ENCODE results near the gene CTNNA2. TPM values are rescaled to one million over a fixed set of nuclear protein-coding genes. Genes with fewer than 3 reads are reported as not detected.

CTNNA2 gene
- total RNA-seq, 1 experiment from 2014 or later, result not detected

DNA sequence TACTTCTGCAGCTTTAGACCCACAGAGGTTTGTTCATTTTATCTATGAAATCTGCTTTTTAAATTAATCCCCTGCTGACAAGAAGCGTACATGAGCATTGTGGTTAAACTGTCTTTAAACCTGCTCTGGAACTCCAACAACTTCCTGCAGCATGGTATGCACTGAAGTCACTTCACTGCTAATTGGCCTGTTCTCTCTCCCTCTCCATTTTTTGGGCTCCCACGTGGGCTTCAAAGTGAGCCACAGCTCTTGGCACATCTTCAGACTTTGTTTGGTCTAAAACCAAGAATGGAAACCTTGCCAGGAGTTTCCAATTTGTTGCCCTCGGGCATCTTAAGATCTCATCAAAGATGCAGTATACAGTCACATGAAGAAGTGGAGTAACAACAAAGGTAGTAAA lies 480.3 kb downstream of the CTNNA2 start:
- Histone ChIP-seq H3K9me3 (ENCODE audit: insufficient read depth, low read depth) (no peaks in the 10 kb centered on the region), H3F3A (ENCODE audit: insufficient read depth, low read depth) (no peaks in the 10 kb centered on the region), H3K79me2 (ENCODE audit: low read depth) (no peaks in the 10 kb centered on the region), H2AFZ (no peak overlapping the region), H3K9me2 (ENCODE audit: insufficient read depth) (no peaks in the 10 kb centered on the region), H3K4me1 (replicated peaks; ENCODE audit: insufficient read depth) (no peaks in the 10 kb centered on the region), H3K27me3 (ENCODE audit: insufficient read depth, low read depth) (no peaks in the 10 kb centered on the region), H3K27ac (no peak overlapping the region), H3K4me2 (no peak overlapping the region), H3K4me3 (no peak overlapping the region), H3K36me3 (ENCODE audit: low read depth) (no peaks in the 10 kb centered on the region), H4K20me1 (ENCODE audit: insufficient read depth) (no peaks in the 10 kb centered on the region)
- BruUV-seq (replicated peaks), result no TSS peak
- intact Hi-C loops (cut with micrococcal nuclease; ENCODE audit: unreplicated experiment), result no loop called here
- POLR2A ChIA-PET (ENCODE audit: unreplicated experiment), result no interaction called here
- CTCF ChIA-PET, result no interaction called here
- DNase-seq, result no peak
- no peak for TF ChIP-seq CTCF (conservative IDR thresholded peaks at IDR 0.05)
- no peak for TF ChIP-seq EZH2 (IDR thresholded peaks at IDR 0.05; ENCODE audit: low read depth)

DNA sequence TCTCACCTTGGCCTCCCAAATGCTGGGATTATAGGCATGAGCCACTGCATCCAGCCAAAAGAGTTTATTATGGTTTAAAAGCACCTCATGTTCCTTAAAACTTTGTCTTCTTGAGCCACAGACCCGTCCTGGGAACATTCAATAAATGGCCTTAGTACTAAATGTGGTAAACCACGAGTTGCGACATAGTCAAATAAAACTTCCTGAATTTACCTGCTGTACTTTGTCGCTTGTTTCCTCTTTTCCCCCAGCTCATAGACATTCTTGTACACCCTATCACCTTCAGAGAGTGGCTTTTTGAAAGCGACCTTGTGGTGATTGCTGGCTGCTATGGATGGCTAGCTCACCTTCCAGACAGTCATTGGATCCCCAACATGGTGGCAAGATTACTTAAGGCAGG lies 481.3 kb downstream of the CTNNA2 start:
- no peak overlapping the region for H3K4me2 ChIP-seq
- H3K27me3 ChIP-seq (ENCODE audit: insufficient read depth, low read depth), result no peaks in the 10 kb centered on the region
- DNase-seq, result no peak
- no peaks in the 10 kb centered on the region for H3K4me1 ChIP-seq (replicated peaks; ENCODE audit: insufficient read depth)
- no peaks in the 10 kb centered on the region for H3F3A ChIP-seq (ENCODE audit: insufficient read depth, low read depth)
- no peak overlapping the region for H3K4me3 ChIP-seq
- H4K20me1 ChIP-seq (ENCODE audit: insufficient read depth), result no peaks in the 10 kb centered on the region
- H2AFZ ChIP-seq, result no peak overlapping the region
- CTCF ChIA-PET, result no interaction called here
- H3K36me3 ChIP-seq (ENCODE audit: low read depth), result no peaks in the 10 kb centered on the region
- H3K9me3 ChIP-seq (ENCODE audit: insufficient read depth, low read depth), result no peaks in the 10 kb centered on the region
- H3K79me2 ChIP-seq (ENCODE audit: low read depth), result no peaks in the 10 kb centered on the region
- no TSS peak for BruUV-seq (replicated peaks)
- no peak overlapping the region for H3K27ac ChIP-seq
- intact Hi-C loops (cut with micrococcal nuclease; ENCODE audit: unreplicated experiment), result no loop called here
- H3K9me2 ChIP-seq (ENCODE audit: insufficient read depth), result no peaks in the 10 kb centered on the region
- TF ChIP-seq EZH2 (IDR thresholded peaks at IDR 0.05; ENCODE audit: low read depth), result no peak
- no peak for TF ChIP-seq CTCF (conservative IDR thresholded peaks at IDR 0.05)
- POLR2A ChIA-PET (ENCODE audit: unreplicated experiment), result no interaction called here

DNA sequence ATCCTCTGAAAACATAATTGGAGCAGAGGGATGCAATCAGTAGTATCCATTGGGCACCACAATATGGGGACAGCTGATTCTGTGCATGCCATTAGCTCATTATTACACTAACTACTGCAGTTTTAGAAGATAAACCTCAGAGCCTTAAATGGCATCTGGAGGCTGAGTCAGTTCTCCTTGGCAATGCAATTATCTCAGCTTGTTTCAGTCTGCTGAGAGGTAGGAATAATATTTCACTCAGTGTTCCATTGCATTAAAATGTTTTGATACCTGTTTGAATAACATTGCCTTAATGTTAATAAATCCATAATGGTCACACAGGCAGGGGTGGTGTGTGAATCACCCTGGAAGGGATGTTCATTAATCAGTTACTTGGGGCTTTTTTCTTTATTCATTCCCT lies 482.1 kb downstream of the CTNNA2 start:
- CTCF ChIA-PET, result no interaction called here
- no peaks in the 10 kb centered on the region for H3K79me2 ChIP-seq (ENCODE audit: low read depth)

More for the DNA sequence above, 482.1 kb downstream of the CTNNA2 start:
- Histone ChIP-seq H3F3A (ENCODE audit: insufficient read depth, low read depth) (no peaks in the 10 kb centered on the region), H3K36me3 (ENCODE audit: low read depth) (no peaks in the 10 kb centered on the region), H4K20me1 (ENCODE audit: insufficient read depth) (no peaks in the 10 kb centered on the region), H3K4me3 (no peak overlapping the region), H3K27me3 (ENCODE audit: insufficient read depth, low read depth) (no peaks in the 10 kb centered on the region), H3K9me2 (ENCODE audit: insufficient read depth) (no peaks in the 10 kb centered on the region), H3K9me3 (ENCODE audit: insufficient read depth, low read depth) (no peaks in the 10 kb centered on the region), H3K4me2 (no peak overlapping the region), H3K4me1 (replicated peaks; ENCODE audit: insufficient read depth) (no peaks in the 10 kb centered on the region), H2AFZ (no peak overlapping the region), H3K27ac (no peak overlapping the region)
- POLR2A ChIA-PET (ENCODE audit: unreplicated experiment), result no interaction called here
- intact Hi-C loops (cut with micrococcal nuclease; ENCODE audit: unreplicated experiment), result no loop called here
- TF ChIP-seq EZH2 (IDR thresholded peaks at IDR 0.05; ENCODE audit: low read depth) (no peak), CTCF (conservative IDR thresholded peaks at IDR 0.05) (no peak)
- DNase-seq, result no peak
- no TSS peak for BruUV-seq (replicated peaks)

Data from PC-9 (cell line).